ENCODE data around the gene MCTP1.

Gene MCTP1

DNA sequence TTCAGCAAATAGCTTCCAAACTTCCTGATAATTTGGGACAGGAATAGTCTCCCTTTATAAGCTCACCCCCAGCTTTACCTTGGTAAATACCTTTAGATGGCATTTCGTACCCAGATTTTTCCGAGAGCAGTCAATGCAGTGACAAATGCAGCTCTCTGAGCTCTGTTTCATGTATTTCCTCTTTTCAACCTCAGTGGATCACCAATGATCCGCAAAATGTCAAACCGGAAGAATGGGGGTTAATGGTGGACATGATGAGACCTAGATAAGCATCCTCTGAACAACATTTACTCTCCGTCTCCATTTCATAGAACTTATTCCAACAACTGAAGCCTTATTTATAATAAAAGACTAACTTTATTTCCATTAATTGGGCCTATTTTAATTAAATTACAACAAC is 227.3 kb downstream of the MCTP1 start:
- no peak for DNase-seq (ENCODE audit: extremely low read depth, low read depth)
- TF ChIP-seq, protein P1, sequence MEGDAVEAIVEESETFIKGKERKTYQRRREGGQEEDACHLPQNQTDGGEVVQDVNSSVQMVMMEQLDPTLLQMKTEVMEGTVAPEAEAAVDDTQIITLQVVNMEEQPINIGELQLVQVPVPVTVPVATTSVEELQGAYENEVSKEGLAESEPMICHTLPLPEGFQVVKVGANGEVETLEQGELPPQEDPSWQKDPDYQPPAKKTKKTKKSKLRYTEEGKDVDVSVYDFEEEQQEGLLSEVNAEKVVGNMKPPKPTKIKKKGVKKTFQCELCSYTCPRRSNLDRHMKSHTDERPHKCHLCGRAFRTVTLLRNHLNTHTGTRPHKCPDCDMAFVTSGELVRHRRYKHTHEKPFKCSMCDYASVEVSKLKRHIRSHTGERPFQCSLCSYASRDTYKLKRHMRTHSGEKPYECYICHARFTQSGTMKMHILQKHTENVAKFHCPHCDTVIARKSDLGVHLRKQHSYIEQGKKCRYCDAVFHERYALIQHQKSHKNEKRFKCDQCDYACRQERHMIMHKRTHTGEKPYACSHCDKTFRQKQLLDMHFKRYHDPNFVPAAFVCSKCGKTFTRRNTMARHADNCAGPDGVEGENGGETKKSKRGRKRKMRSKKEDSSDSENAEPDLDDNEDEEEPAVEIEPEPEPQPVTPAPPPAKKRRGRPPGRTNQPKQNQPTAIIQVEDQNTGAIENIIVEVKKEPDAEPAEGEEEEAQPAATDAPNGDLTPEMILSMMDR (IDR thresholded peaks at IDR 0.05; ENCODE audit: low read depth, low read length): no peak

DNA sequence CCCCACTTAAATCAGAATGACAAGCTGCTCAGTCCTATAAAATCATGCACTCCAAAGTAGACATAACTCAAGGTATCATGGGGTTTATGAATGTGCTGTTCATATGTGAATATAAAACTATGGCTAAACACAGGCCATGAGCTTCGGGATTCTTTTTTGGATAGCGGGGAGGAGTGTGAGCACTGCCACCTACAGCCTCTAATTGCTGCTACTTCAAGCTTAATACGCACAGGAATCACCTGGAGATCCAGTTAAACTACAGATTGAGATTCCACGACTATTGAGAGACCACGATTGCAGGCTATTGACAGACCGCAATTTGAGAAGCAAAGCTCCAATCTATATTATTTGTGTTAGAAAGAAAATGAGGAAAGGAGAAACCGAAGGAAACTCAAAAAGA is 231.6 kb downstream of the MCTP1 start:
- no peak for DNase-seq (ENCODE audit: extremely low read depth, low read depth)
- TF ChIP-seq, protein P1 (IDR thresholded peaks at IDR 0.05; ENCODE audit: low read depth, low read length): no peak

DNA sequence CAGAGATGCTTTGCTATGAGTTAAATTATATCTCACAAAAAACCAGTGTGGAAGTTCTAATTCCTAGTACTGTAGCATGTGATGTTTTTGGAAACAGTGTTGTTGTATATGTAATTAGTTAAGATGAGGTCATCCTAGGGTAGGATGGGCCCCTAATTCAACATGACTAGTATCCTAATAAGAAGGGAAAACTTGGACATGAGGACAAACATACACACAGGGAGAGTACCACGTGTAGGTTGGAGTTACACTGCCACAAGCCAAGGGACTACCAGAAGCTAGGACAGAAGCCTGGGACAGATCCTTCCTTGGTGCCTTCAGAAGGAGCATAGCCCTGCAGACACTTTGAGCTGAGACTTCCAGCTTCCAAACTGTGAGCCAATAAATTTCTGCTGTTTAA is 234.2 kb downstream of the MCTP1 start:
- TF ChIP-seq, protein P1 (IDR thresholded peaks at IDR 0.05; ENCODE audit: low read depth, low read length): no peak
- no peak for DNase-seq (ENCODE audit: extremely low read depth, low read depth)

DNA sequence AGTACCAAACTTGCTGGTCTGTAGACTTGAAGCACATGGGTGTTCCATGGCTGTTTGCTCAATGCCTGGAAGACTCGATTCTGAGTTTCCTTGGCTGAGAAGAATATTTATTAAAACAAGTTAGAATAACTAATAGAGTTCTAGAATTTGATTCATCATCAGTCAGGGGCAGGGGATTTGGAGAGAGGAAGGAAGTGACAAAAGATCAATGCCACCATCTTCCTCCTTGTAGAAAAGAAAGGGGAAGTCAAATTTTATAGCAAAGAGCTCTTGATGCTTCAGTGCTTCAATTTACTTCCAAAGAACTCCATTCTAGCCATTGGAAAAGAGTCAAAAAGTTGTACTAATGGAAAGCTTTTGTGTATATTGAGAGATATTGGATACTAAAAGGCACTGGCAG is 236.3 kb downstream of the MCTP1 start:
- TF ChIP-seq, protein P1 (IDR thresholded peaks at IDR 0.05; ENCODE audit: low read depth, low read length): no peak
- no peak for DNase-seq (ENCODE audit: extremely low read depth, low read depth)

DNA sequence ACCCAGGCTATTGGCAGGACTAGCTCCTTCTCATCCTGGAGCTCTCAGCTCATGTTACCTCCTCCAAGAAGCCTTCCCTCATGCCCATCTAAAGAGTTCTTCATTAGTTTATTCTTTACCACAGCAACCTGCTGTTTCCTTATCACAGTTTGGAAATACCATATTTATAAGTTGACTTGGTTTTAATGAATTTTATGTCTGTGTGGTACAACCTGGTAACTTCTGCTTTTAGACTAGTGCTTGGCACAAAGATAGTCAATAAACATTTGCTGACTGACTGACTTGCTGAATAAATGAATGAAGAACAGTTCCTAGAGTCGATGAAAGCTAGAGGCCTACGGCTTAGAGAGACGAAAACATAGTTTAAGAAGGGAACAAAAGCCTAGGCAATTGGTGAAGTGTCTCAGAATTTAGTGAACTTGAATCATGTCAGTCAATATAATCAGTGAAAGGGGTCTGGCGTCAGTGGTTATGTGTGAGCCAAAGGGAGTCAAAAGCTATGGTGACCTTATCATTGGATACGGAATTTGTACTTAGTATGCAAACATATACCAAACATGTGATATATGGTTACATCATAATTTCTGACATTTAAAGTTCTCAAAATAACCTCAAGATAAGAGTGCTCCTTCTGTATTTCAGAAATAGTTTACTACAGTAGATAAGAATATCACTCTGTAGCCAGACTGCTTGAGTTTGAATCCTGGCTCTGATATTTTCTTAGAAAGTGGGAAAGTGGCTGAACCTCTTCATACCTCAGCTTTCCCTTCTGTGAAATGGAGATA is 239.5 kb downstream of the MCTP1 start:
- TF ChIP-seq, protein P1 (IDR thresholded peaks at IDR 0.05; ENCODE audit: low read depth, low read length): no peak
- no peak for DNase-seq (ENCODE audit: extremely low read depth, low read depth)

DNA sequence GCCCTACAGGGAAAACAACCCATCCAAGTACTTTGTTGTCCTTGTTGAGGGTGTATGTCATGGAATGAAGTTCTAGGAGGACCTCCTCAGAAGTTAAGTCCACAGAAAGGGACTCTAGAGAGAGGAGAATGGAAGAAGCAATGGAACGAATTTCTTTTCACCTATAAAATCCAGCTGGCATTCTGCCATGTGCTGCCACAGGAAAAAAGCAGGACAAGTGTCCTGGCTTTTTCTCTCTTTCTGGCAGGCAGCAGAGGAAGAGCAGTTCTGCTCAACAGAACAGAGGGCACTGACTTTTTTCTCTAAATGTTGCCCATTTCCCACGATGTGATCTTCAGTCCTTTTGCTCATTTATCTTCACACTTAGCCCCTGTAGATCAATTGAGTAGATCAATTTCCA is 240.8 kb downstream of the MCTP1 start:
- DNase-seq (ENCODE audit: extremely low read depth, low read depth): no peak
- TF ChIP-seq, protein P1 (IDR thresholded peaks at IDR 0.05; ENCODE audit: low read depth, low read length): no peak

DNA sequence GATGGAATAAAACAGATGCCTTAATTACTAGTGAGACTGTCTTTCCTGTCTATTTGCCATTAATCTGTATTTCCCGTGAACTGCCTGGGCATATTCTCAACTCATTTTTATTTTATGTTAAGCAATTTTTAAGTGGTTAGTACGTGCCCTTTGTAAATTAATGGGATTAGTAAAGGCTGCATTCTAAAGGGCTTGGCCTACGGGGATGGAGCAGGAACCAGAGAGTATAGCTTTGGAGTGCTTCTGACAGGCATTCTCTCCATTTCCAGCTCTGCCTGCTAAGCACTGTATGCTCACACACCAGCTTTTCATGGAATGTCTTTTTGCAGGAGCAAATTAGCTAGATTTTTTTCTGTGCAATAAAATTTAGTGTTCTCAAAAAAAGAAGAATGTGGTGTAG is 241.2 kb downstream of the MCTP1 start:
- TF ChIP-seq, protein P1 (IDR thresholded peaks at IDR 0.05; ENCODE audit: low read depth, low read length): no peak
- no peak for DNase-seq (ENCODE audit: extremely low read depth, low read depth)
